Right renal pelvis (tissue), 4 donors: ENCODE data around the gene MOCS3. TPM values are rescaled to one million over a fixed set of nuclear protein-coding genes. Genes with fewer than 3 reads are reported as not detected.

Experiments
- DNase-seq, 4 donors: peaks; one replicate each; pipeline ENCODE4 v3.0.0-alpha.2; 2013; ENCODE audit warnings: low read depth in 4 of 4, low spot score in 3 of 4, missing footprints in 1 of 4
- polyA plus RNA-seq, 4 donors: library from polyadenylated mRNA; unstranded; fragments of 120-200 nt; gene quantifications; one replicate each; pipeline ENCODE4 v1.2.1, GENCODE V29; 2013; ENCODE audit not compliant: insufficient read length in 4 of 4

The MOCS3 gene
- polyA plus RNA-seq, 4 donors = 5.2 to 5.8 (median 5.5) TPM

- DNase-seq = no peak
Measured at GRCh38 chr20:51008718-51009117, 50.1 kb downstream of the MOCS3 start.

- no peak for DNase-seq
Measured at GRCh38 chr20:51009303-51010042, 50.9 kb downstream of the MOCS3 start.

- no peak for DNase-seq
Measured at GRCh38 chr20:51010043-51010365, 51.4 kb downstream of the MOCS3 start.

- DNase-seq = no peak
Measured at GRCh38 chr20:51010932-51011331, 52.3 kb downstream of the MOCS3 start.

GRCh38 chr20:51011479-51011878 lies 52.9 kb downstream of the MOCS3 start:
- DNase-seq = no peak

GRCh38 chr20:51012357-51012756 lies 53.7 kb downstream of the MOCS3 start:
- no peak for DNase-seq

Other genes with a start within 250 kb of the MOCS3 start
- 10 to 100 TPM; 18.7 to 29.7 (median 23.5) TPM for gene PARD6B, start 227.2 kb upstream of the MOCS3 start, polyA plus RNA-seq
- gene BCAS4, start 163.8 kb upstream of the MOCS3 start, polyA plus RNA-seq = 1 to 10 TPM; 4.2 to 6.9 (median 5.4) TPM
- 100 to 1,000 TPM; 104 to 140 (median 128) TPM for gene ADNP, start 27.4 kb upstream of the MOCS3 start, polyA plus RNA-seq
- 10 to 100 TPM; 62.8 to 74.5 (median 70.1) TPM for gene DPM1, start 286 bp upstream of the MOCS3 start, polyA plus RNA-seq
- 1 to 10 TPM; 4.2 to 6.8 (median 4.5) TPM for gene KCNG1, start 64.3 kb downstream of the MOCS3 start, polyA plus RNA-seq